HG02884 (cell line): Measurements from ENCODE around the gene NXNL2.

ENCODE experiments used
- ATAC-seq: cut with Tn5 transposase; IDR thresholded peaks from one replicate; pipeline ENCODE4 v1.9.1; 2021; ENCODE audit warnings: mild to moderate bottlenecking, moderate library complexity; ENCODE audit not compliant: unreplicated experiment

NXNL2 gene

DNA sequence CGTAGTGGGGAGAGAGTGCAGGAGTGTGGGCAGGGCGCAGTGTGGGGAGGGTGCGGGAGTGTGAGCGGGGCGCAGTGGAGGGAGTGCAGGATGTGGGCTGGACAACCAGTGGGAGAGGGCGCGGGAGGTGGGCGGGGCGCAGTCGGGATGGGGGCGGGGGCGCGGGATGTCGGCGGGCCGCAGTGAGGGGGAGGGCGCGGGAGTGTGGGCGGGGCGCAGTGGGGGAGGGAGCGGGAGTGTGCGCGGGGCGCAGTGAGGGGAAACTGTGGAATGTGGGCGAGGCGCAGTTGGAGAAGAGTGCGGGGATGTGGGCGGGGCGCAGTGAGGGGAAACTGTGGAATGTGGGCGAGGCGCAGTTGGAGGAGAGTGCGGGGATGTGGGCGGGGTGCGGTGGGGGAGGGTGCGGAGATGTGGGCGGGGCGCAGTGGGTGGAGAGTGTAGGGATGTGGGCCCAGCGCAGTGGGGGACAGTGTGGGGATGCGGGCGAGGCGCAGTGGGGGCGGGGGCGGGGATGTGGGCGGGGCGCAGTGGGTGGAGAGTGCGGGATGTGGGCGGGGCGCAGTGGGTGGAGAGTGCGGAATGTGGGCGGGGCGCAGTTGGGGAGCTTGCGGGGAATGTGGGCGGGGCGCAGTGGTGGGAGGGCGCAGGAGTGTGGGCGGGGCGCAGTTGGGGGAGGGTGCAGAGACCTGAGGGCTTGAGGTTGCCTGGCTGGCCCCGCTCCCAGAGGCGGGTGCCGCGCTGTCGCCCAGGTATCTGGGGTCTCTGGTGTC, at the start of gene NXNL2:
Gene NXNL2, plus strand, starts transcription at position 723 of the 770 bp plus-strand sequence. CDS start 257 bp downstream, outside the sequence.
- ATAC-seq, result no peak

DNA sequence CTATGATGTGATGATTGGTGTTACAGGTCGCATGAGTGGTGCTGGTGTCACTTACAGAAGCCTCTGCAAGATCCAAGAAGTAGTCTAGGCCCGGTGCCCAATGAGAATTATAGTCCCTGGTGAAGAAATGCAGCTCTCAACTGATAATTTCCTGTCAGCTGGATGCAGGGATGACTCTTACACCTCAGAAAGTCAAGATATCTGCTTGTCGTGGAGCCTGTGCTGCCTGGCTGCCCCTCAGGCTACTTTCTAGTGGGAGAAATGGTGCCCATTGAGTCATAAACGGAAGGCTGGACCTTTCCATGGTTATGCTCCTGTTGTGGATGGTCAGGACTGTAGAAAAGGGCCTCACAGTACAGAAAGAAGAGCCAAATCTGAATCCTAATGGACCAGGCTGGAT, 46.8 kb upstream of the NXNL2 start:
- ATAC-seq, result no peak

DNA sequence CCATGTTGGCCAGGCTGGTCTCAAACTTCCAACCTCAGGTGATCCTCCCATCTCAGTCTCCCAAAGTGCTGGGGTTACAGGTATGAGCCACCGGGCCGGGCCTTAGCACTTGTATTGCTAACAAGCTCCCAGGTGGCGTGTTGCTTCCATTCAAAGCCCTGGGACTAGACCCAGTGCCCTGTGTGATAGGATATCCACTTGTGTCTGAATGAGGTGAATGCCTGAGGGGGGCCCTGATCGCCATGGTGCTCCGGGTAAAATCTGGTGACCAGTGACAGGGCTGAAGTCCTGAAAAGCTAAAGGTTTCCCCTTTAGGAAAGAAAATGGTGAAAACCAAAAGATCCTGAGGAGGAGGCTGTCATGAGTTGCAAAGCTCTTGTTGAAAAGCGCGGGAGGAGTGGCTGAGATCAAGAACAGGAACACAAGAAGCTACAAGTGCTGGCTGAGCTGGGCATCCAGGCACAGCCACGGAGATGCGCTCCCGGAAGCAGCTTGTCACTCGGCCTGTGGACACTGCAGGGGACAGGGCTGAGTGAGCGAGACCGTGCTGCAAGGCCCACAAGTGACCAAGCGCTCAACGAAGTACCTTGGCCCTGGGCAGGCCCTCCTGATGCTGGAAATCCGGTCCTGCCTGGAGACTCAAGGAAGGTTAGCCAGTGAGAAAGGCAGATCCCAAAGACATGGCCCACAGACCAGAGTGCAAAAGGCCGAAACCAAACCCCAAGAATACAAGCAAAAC, 39.8 kb upstream of the NXNL2 start:
- no peak for ATAC-seq

DNA sequence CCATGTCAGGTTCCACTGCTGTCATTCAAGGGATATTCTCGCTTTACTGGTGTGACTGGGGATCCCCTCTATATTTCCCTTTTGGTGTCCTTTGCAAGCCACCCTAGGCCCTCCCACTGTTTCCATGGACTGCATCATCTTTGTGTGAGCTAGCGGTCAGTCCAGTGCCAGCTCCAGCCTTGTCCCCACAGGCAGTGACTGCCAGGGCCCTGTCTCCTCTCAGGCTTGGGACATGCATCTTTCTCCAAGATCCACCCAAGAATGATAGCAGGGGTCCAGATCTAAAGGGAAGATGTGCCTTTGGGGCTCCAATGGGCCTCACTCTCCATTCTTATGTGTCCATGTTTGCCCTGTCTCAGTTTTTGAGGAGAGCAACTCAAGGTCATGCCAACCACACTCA, 37.8 kb upstream of the NXNL2 start:
- ATAC-seq, result no peak

DNA sequence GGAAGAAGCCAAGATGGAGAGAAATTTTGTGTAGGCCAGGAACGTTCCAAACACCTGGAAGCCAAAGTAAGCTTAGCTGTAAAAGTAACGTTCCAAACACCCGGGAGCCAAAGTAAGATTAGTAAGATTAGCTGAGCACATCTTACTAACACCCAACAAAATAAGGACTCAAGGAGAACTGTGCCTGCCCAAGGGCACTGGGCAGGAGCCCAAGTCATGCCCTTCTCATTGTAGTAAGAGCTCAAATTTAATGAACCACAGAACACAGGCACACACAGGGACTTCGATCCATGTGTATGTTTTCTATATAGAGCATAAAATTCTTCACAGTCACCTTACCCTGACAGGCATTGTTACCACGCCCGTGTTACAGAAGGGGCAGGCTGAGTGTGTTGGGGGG, 36.1 kb upstream of the NXNL2 start:
- ATAC-seq, result no peak

DNA sequence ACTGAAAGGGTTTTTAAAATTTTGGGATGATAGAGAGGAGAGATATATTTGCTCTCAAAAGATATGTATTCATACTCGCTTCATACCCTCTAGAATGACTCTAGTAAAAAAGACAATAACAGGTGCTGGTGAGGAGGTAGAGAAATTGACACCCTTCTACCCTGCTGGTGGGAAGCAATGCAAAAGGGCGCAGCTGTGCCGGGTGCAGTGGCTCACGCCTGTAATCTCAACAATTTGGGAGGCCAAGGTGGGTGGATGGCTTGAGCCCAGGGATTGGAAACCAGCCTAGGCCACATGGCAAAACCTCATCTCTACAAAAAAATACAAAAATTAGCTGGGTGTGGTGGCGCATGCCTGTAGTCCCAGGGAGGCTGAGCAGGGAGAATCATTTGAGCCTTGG, 33.9 kb upstream of the NXNL2 start:
- ATAC-seq, result no peak

DNA sequence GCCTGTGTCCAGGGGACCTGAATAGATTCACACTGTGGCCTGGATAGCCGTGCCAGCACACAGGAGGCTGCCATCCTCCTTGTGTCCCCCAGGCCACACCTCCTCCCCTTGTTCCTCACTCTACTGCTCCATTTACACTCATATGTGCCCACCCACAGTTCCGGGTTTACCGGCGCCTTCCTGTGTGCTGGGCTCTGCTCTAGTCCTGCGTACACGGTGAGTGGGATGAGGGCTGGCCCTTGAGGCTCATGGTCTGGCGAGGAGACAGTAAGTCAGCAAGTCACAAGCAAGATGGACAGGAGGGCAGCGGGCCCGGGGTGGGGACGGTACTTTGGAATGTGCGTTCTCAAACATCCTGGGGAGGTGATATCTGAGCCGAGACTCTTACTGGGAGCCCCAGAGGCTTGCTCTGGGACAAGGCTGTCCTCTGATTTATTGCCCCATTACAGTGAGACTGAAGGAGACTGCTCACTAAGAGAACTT, 32.4 kb upstream of the NXNL2 start:
- ATAC-seq, result no peak

DNA sequence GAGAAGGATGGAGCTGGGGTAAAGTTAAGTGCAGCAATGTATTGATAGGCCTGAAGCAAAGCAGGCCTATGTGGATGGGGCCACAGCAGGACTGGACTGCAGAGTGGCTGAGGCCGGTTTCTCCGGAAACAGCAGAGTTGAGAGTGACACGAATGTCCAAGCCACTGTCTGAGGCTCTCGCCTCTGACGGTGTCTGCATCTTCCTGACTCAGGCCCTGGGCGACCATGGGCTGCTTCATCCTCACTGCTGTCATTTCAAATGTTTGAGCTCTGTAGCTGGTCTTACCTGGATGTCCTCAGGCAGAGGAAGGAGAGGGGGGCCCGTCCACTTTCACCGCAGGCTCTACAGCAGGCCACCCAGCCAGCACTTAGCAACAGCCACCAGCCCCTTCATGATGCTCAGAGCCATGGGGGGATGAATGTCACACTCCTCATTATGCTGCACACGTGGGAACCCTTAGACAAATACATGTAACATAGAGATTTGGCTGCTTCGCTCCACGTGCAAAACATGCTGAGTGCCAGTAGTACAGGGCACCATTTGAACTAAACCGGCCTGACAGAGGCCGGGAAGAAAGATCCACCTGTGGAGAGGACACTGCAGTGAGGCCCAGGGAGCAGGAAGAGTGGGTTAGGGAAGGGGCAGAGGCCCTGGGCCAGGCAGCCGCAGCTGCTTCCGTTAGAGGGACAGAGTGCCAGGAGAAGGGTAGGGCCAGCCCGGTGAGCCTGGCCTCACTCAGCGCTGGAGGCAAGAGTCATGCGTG, 31.7 kb upstream of the NXNL2 start:
- ATAC-seq, result no peak

DNA sequence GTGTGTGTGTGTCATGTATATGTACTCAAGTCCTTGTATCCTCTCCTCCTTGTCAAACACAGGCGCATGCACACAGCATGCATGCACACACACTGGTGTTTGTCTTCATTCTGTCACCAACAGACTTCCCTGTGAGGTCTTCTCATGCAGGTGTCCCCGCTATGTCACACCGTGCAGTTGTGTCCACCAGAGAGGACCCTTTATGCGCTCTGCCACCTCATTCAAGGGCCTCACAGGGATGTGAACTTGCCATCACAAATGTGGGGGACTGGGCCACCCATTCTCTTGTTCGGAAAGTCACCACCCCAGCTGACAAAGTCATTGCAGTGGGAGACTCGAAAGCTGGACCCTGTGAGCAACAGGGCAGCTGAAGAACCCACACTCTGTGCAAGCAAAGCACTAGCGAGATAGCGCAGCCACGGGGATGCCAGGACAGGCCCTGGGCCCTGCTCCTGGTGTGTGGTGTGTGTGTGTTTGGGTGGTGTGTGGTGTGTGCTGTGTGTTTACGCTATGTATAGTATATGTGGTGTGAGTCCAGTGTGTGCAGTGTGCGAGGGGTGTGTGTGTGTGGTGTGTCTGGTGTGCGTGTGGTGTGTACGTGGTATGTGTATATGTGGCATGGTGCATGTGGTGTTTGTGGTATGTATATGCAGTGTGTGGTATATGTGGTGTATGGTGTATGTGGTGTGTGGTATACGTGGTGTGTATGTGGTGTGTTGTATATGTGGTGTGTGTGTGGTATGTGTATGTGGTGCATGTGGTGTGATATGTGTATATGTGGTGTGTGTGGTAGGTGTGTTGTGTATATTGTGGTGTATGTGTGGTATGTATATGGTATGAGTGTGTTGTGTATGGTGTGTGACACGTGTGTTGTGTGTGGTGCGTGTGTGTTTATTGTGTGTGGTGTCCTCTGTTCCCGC, 30.9 kb upstream of the NXNL2 start:
- no peak for ATAC-seq

DNA sequence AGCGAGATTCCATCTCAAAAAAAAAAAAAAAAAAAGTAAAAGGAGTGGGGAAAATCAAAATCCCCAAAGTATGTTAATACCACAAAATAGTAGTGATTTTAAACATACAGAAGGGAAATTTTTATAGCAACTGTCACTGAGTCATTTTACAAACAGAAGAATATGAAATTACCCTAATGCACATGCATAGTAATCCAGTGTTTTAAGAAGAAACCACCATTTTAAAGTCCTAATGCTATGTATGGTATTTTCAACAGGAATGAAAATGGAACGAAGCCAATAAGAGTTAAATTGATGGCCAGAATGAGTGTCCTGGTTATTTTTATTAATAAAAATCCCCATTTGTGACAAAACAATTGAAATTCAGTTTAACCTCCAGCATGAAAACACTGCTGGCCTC, 26.7 kb upstream of the NXNL2 start:
- ATAC-seq, result no peak

DNA sequence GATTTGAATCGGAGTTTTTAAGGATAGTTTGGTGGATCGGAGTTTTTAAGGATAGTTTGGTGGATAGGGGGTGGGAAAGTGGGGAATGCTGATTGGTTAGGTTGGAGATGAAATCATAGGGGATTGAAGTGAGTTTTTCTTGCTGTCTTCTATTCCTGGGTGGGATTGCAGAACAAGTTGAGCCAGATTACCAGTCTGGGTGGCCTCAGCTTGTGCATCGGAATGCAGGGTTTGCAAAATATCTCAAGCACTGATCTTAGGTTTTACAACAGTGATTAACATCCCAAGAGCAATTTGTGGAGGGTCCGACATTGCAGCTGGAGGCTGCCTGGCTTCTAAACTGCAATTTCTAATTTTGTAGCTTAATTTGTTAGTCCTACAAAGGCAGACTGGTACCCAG, 23.1 kb upstream of the NXNL2 start:
- ATAC-seq, result no peak

DNA sequence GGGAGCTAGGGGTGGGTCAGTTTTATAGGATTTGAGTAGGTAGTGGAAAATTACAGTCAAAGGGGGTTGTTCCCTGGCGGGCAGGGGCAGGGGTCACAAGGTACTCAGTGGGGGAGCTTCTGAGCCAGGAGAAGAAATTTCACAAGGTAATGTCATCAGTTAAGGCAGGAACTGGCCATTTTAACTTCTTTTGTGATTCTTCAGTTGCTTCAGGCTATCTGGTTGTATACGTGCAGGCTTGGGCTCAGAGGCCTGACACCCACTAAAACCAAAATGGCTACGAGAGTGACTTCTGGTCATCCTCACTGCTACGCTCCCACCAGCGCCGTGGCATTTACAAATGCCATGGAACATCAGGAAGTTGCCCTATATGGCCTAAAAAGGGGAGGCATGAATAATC, 20.7 kb upstream of the NXNL2 start:
- ATAC-seq, result no peak

DNA sequence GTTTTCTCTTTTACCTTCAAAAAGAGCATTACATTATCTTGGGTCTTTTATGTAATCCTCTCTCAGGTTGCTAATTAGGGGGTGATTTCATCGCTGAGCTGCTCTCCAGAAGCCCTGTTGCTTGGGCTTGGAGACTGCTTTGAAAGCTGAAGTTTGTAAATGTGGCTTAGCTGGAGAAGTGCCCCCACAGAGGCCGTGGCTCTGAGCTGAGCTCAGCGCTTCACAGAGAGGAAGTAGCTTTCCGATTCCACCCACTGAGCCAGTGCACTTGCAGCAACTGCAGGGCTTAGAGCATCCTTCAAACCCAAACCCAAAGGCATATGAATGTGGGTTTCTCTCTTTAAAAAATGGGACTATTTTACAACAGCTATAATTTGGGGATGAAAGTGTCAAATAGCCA, 13.7 kb upstream of the NXNL2 start:
- ATAC-seq, result no peak

DNA sequence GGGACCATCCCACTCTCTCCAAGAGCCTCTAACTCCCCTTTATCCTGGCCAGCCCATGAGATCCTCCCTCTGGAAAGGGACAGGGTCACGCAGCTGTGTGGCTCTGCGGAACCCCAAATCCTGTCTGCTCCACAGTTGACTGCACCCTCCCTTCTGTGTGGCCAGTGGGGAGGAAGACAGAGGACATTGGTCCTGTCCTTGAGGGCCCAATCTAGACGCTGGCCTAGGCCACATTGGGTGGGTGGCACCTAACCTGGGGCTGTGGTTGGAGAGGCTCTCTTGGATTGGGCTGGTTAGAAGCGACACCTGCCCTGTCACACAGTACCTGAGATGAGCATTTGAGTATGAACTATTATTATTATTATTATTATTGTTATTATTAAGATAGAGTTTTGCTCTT, 12.6 kb upstream of the NXNL2 start:
- no peak for ATAC-seq

DNA sequence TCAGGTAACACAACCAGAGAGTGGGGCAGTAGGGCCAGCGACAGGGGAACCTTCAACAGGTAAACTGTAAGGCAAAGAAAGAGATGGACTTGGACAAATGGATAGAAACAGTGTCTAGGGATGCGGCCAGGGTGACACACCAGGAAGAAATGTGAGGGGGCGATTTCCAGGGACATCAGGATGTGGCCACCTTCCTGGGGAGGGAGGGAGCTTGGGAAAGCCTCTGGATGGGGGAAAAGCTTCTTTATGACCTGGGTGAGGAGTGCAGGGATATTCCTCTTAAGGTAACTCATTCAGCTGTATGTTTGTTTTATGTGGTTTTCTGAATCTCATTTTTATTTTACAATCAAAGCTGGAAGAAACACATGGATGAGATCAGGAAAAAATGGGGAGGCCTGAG, 11.9 kb upstream of the NXNL2 start:
- ATAC-seq, result no peak

DNA sequence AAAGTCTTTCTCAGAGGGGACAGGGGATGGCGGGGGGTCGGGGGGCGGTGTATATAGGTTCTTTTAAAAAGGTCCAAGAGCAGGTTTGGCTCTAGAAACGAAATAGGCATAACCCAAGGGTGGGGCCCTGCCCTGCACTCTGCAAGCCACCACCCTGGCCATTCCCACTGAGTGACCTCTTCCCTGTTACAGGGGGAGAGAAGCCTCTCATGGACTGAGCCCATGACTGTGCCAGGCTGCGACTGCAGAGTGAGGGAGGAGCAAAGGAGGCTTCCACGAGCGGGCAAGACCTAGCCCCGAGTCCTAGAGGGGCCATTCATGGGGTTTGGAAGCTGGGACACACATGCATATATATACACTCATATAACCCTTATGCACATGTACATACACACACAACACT, 10.1 kb upstream of the NXNL2 start:
- ATAC-seq, result no peak

DNA sequence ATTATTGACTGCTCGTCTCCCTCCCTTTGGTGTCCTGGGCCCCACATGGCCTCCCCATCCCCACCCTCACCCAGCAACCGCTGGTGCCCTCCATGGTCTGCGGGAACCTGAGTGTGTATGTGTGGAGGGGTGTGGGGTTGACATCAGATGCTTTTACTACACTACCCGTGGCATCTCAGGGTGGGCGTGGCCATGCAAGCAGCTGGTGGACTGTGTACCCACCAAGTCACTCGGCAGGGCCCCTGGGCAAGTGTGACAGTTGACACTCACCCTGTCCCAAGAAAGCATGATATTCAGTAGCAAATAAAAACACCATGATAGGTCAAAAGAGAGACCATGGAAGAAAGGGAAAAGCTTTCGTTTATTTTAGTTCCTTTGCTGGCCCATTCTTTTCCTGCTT, 7.4 kb upstream of the NXNL2 start:
- ATAC-seq, result no peak

DNA sequence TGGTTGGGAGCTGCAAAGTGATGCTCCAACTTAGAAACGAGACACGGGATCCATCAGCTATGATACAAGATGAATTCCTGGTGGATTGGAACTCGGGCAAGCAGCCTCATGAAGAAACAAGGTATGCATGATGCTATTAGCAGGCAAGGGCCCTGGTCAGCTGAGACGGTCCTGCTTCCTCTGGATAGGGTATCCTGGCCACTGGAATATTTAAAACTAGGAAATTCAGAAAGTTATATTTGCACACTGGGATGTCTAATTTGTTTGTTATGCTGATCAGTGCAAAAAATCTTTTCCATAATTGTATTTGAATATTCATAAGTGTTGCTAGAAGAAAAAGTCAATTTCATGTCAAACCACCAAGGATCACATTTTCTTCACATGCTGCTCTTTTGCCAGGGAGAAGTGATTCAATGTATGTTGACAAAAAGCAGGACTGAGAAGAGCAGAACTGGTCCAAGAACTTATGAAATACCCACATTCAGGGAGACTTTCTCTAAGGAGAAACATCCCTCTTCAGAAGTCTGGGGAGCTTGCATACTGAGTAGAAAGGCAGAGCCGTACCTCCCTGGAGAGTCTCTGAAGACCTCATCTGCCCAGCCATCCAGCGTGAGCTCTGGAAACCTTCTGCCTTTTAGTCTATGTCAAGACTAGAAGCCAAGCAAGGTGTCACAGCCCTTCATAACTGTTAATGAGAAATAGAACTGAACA, 6.7 kb upstream of the NXNL2 start:
- ATAC-seq, result no peak

DNA sequence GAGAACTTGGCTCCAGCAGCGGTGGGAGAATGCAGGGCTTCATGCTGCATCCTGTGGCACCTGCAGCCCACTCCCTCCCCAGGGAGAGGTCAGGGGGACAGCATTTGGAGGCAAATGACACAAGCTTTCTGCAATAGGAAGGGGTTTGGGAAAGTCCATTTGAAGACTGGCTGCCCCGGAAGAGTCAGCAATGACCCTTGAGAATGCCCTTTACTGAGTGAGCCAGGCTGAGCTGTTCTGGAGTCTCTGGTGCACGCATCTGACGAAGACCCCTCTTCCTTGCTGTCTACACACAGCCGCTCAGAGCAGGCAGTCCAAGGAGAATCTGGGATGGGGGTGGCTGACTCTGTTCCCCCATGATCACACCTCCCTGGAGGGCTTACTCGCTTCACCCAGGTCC, 5.5 kb upstream of the NXNL2 start:
- no peak for ATAC-seq

DNA sequence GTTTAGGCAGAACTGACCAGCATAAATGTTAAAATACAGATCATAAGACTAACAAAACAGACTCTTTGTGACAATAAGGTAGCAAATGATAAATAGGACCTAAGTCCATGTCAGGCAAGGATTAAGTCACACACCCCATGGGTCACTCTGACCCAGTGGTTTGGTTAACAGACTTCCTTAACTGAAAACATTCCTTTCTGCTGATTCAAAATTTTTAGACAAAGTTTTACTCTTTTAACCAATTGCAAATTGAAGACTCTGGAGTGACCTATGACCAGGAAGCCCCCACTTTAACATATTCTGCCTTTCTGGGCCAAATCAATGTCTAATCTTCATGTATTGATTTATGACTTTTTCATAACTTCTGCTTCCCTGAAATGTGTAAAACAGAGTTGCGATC, 4.9 kb upstream of the NXNL2 start:
- ATAC-seq, result no peak
